Ascending aorta (tissue), 2 donors: ENCODE measurements around the gene PRRC2B. TPM values are rescaled to one million over a fixed set of nuclear protein-coding genes. Genes with fewer than 3 reads are reported as not detected.

ENCODE experiments used
- DNase-seq, 2 donors: peaks; one replicate each; pipeline ENCODE4 v3.0.0-alpha.2; 2019; ENCODE audit warnings: low spot score in 2 of 2
- H3K27ac ChIP-seq, 2 donors: fragments of 200-600 bp; sonication (generic); one replicate each; pipeline ENCODE4 v1.5.1; 2016 to 2017; ENCODE audit warnings: mild to moderate bottlenecking in 1 of 2
- H3K27me3 ChIP-seq: fragments of 200-600 bp; sonication (generic); one replicate; pipeline ENCODE4 v1.5.1; 2017
- H3K36me3 ChIP-seq, 2 donors: fragments of 200-600 bp; sonication (generic); one replicate each; pipeline ENCODE4 v1.5.1; 2016
- H3K4me1 ChIP-seq, 2 donors: fragments of 200-600 bp; sonication (generic); one replicate each; pipeline ENCODE4 v1.5.1; 2016 to 2017; ENCODE audit warnings: mild to moderate bottlenecking in 1 of 2
- H3K4me3 ChIP-seq, 2 donors: fragments of 200-600 bp; sonication (generic); one replicate each; pipeline ENCODE4 v1.5.1; 2016 to 2017; ENCODE audit warnings: mild to moderate bottlenecking in 1 of 2
- H3K9me3 ChIP-seq, 2 donors: fragments of 200-600 bp; sonication (generic); one replicate each; pipeline ENCODE4 v1.5.1; 2016
- intact Hi-C: fragments of 100-400 bp; cut with DNase I; formaldehyde crosslinking; loops from one replicate; pipeline ENCODE4 v1.15.1; 2023
- total RNA-seq: library from RNA; depleted of rRNA; stranded (reverse); fragments of >200 nt; gene quantifications from one replicate; pipeline ENCODE4 v1.1.0, GENCODE V29; 2016
- TF ChIP-seq, protein P1 (sequence below), 3 experiments: fragments of 200-600 bp in 2 of 3; fragments of 450-650 bp in 1 of 3; sonication (generic) in 2 of 3; IDR thresholded peaks; one replicate each; pipeline ENCODE4 v1.5.1; 2016 to 2019; ENCODE audit warnings: antibody characterized with exemption in 3 of 3, mild to moderate bottlenecking in 1 of 3, moderate library complexity in 1 of 3

The PRRC2B gene
- total RNA-seq, 1 donor from 2014 or later, result 199 TPM

DNA sequence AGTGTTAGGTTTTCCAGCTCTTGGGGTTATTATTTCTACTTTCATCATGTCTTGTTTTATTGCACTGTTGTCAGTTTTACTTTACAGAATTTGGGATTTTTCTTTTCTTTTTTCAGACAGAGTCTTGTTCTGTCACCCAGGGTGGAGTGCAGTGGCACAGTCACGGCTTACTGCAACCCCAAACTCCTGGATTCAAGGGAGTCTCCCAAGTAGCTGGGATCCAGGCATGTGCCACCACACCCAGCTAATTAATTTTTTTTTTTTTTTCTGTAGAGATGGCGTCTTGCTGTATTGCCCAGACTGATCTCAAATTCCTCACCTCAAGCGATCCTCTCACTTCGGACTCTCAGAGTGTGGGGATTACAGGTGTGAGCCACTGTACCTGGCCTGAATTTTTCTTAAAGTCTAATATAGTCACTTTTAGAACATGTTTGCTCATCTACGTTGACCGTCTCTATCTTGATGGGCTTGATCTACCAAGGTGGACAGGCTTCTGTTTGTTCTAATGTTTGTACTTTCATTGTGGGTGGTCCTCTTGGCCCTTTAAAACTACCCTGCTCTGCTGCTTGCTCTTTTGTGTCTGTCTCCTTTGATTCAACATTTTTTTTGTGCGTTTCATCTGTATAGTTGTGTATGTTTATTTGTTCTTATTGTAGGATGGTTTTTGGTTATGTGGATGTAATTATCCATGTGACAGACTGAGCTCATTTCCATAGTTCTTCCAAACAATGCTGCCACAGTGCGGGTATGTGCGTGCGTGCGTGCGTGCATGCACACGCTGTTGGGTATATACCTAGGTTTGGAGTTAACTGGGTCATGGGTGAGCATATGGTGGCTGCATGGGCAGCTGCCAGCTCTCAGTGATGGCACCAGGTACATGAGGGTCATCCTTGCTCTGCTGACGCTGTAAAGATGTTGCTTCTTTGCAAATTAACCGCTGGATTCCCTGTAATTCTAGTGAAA is 18.1 kb downstream of the PRRC2B start:
- H3K36me3 ChIP-seq, result no peaks in the 10 kb centered on the region
- no peak overlapping the region for H3K27ac ChIP-seq
- no peaks in the 10 kb centered on the region for H3K9me3 ChIP-seq
- DNase-seq, result no peak
- H3K4me3 ChIP-seq, result no peak overlapping the region
- H3K4me1 ChIP-seq, result peaks cover 14 to 54% of the 10 kb centered on the region in 2 donors
- TF ChIP-seq, protein P1, sequence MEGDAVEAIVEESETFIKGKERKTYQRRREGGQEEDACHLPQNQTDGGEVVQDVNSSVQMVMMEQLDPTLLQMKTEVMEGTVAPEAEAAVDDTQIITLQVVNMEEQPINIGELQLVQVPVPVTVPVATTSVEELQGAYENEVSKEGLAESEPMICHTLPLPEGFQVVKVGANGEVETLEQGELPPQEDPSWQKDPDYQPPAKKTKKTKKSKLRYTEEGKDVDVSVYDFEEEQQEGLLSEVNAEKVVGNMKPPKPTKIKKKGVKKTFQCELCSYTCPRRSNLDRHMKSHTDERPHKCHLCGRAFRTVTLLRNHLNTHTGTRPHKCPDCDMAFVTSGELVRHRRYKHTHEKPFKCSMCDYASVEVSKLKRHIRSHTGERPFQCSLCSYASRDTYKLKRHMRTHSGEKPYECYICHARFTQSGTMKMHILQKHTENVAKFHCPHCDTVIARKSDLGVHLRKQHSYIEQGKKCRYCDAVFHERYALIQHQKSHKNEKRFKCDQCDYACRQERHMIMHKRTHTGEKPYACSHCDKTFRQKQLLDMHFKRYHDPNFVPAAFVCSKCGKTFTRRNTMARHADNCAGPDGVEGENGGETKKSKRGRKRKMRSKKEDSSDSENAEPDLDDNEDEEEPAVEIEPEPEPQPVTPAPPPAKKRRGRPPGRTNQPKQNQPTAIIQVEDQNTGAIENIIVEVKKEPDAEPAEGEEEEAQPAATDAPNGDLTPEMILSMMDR (IDR thresholded peaks at IDR 0.05), result no peak
- no peaks in the 10 kb centered on the region for H3K27me3 ChIP-seq
- intact Hi-C loops, result no loop called here

DNA sequence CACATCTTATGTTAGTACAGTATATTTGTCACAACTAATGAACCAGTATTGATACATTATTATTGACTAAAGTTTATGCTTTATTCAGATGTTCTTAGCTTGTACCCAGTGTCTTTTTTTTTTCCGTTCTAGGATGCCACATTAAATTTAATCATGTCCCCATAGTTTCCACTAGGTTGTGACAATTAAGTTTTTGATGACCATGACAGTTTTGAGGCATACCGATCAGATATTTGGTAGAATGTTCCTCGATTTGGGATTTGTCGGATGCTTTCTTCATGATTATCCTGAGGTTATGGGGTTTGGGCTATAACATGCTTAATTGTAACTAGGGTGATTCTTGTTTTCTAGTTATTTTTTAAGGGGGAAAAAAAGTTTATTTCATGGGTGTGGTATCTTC is 22.6 kb downstream of the PRRC2B start:
- Histone ChIP-seq H3K4me3 (no peak overlapping the region), H3K4me1 (peaks cover 10 to 53% of the 10 kb centered on the region in 2 donors), H3K27me3 (no peaks in the 10 kb centered on the region), H3K9me3 (no peaks in the 10 kb centered on the region), H3K36me3 (no peaks in the 10 kb centered on the region), H3K27ac (no peak overlapping the region)
- intact Hi-C loops, result no loop called here
- TF ChIP-seq, protein P1 (IDR thresholded peaks at IDR 0.05), result no peak
- DNase-seq, result no peak

DNA sequence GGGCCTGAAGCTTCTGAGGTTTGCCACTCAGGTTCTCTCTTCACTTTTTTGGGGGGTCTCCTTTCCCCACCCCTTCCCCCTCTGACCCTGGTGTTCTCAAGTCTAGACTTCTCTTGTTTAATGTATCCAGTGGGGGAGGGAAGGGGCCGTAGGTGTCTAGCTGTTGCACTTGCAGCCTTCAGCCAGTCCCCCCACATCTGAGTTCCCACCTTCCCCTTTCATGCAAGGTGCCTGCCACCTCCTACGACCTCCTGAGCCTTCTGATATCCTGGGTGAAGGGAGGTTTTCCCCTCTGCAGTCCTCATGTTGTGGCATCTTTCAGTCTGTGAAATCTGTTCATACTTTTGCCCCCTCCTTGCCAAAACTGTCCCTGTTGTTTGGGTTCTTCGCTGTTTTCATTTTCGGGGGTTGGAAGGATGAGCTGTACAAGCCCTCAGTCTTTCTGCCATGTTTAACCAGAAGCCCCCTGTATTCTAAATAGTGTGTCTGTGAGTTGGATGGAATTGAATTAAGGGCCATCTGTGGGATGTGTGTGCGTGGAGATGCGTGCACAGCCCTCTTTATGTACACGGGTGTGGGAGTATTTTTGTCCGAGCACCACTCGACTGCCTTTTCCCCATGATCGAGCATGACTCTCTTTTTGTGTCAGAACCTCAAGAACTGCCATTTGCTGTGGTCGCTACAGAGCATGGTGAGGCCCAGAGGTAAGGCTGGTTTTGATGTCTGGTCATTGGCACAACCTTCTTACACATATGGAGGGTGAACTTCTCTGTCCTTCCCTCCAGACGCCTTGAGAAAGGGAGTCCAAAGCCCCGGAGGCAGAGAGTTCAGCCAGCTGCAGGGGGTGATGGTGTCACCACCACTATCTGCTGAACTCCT is 23.6 kb downstream of the PRRC2B start:
- H3K36me3 ChIP-seq, result no peaks in the 10 kb centered on the region
- intact Hi-C loops, result no loop called here
- TF ChIP-seq, protein P1 (IDR thresholded peaks at IDR 0.05), result no peak
- no peaks in the 10 kb centered on the region for H3K27me3 ChIP-seq
- H3K4me1 ChIP-seq, result peaks cover 17 to 56% of the 10 kb centered on the region in 2 donors
- H3K27ac ChIP-seq, result peak overlapping the region; percentile 15 to 54
- no peak overlapping the region for H3K4me3 ChIP-seq
- no peak for DNase-seq
- no peaks in the 10 kb centered on the region for H3K9me3 ChIP-seq

DNA sequence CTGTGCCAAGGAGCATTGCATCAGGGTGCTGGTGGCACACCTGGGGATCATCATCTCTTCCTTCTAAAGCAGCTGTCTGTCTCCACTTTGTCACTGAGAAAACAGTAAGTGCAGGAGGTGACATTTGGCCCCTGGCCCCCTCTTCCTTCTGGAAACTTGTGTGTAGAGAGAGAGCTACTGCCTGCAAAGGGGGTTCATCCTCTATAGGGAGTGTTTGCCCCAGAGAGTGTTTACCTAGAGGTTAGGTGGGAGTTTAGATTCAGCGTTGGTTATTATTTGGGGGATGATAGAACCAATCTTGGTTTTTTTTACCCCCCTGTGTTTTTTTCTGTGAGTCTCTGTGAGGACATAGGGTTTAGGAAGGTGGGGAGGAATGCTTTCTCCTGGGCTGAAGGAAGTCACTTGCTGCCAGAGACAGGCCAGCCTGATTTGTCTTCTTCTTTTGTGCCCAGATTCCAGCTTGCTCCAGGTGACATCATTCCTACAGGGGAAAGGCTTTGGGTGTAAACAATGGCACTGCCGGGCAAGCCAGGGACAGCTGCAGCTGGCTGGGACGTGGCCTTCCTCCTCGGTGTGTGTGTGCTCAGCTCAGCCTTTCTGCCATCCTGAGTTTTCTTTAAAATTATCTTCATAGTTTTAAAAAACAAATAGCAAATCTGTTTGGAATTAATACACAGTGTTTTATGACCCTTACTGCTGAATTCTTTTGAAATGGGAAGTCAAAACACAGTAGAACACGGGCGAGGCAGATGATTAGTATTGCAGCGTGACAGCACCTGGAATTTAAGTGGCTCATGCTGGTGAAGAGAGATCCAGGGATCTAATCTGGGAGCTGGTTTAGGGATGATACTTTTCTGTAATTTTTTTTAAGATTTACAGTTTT is 24.5 kb downstream of the PRRC2B start:
- TF ChIP-seq, protein P1 (IDR thresholded peaks at IDR 0.05), result no peak
- Histone ChIP-seq H3K27ac (peak overlapping the region; percentile 15 to 54), H3K36me3 (no peaks in the 10 kb centered on the region), H3K4me1 (peaks cover 25 to 59% of the 10 kb centered on the region in 2 donors), H3K9me3 (no peaks in the 10 kb centered on the region), H3K27me3 (no peaks in the 10 kb centered on the region), H3K4me3 (no peak overlapping the region)
- DNase-seq, result no peak
- intact Hi-C loops, result no loop called here
